Measurements from ENCODE around the gene CATSPER3.

- TF ChIP-seq CTCF (IDR thresholded peaks at IDR 0.05) (no peak), NFE2L1 (CRISPR knock-in tag; IDR thresholded peaks at IDR 0.05) (no peak), GTF2I (CRISPR knock-in tag; conservative IDR thresholded peaks at IDR 0.05) (no peak), ATF3 (CRISPR knock-in tag; conservative IDR thresholded peaks at IDR 0.05) (no peak), HMGXB4 (CRISPR knock-in tag; IDR thresholded peaks at IDR 0.05) (no peak), SP1 (CRISPR knock-in tag; conservative IDR thresholded peaks at IDR 0.05) (no peak), E2F1 (CRISPR knock-in tag; IDR thresholded peaks at IDR 0.05) (no peak), NR3C1 (CRISPR knock-in tag; conservative IDR thresholded peaks at IDR 0.05; ENCODE audit: low read depth) (no peak), ZNF121 (CRISPR knock-in tag; IDR thresholded peaks at IDR 0.05) (no peak), IRF1 (CRISPR knock-in tag; IDR thresholded peaks at IDR 0.05) (no peak), ZNF512 (CRISPR knock-in tag; IDR thresholded peaks at IDR 0.05; ENCODE audit: borderline replicate concordance) (no peak), ZNF416 (CRISPR knock-in tag; IDR thresholded peaks at IDR 0.05) (no peak), FOXJ3 (CRISPR knock-in tag; IDR thresholded peaks at IDR 0.05; ENCODE audit: borderline replicate concordance) (no peak), AFF4 (CRISPR knock-in tag; IDR thresholded peaks at IDR 0.05; ENCODE audit: borderline replicate concordance) (no peak)
Measured at GRCh38 chr5:135026645-135027265, 59.0 kb downstream of the CATSPER3 start.

Data from WTC11 (cell line).